ENCODE results near the gene SYPL1. TPM values are rescaled to one million over a fixed set of nuclear protein-coding genes. Genes with fewer than 3 reads are reported as not detected.
A peak's percentile ranks its signal among the peaks of the same experiment; 100 is the strongest.

The SYPL1 gene
- total RNA-seq, 2 donors from 2014 or later = 68.5 to 89.1 TPM

GRCh38 chr7:106125417-106125816 lies 13.3 kb upstream of the SYPL1 start:
- Histone ChIP-seq H3K4me3 (no peak overlapping the region), H3K27me3 (no peaks in the 10 kb centered on the region), H3K4me1 (peaks cover 0 to 38% of the 10 kb centered on the region in 2 donors), H3K27ac (peak overlapping the region in 1 of 2 donors; percentile 48), H3K36me3 (no peaks in the 10 kb centered on the region), H3K9me3 (no peaks in the 10 kb centered on the region)
- TF ChIP-seq CTCF (IDR thresholded peaks at IDR 0.05) = no peak
- no peak for DNase-seq (ENCODE audit: low spot score)

GRCh38 chr7:106124186-106124585 lies 12.1 kb upstream of the SYPL1 start:
- no peak overlapping the region for H3K27ac ChIP-seq
- TF ChIP-seq CTCF (IDR thresholded peaks at IDR 0.05) = no peak
- no peaks in the 10 kb centered on the region for H3K36me3 ChIP-seq
- no peaks in the 10 kb centered on the region for H3K9me3 ChIP-seq
- peaks cover 0 to 39% of the 10 kb centered on the region in 2 donors for H3K4me1 ChIP-seq
- no peak for DNase-seq (ENCODE audit: low spot score)
- H3K4me3 ChIP-seq = no peak overlapping the region
- no peaks in the 10 kb centered on the region for H3K27me3 ChIP-seq

DNA sequence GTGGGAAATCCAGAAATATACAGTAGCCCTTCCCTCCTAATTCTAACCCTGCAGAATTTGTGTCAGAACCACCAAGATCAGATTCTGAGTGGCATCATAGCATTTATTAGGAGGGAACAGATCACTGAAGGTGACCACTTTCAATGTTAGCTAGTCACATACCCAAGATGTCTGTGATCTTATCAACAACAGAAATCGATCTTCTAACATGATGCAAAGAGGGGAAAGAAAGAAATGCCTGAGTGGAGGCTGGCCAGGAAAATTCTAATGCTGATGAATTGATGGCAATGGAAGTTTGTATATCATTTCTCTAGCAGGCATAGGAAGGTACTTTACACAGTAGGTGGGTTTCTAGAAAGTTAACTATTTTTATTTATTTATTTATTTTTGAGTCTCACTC lies 10.6 kb upstream of the SYPL1 start:
- Histone ChIP-seq H3K27me3 (no peaks in the 10 kb centered on the region), H3K27ac (no peak overlapping the region), H3K4me3 (no peak overlapping the region), H3K4me1 (peaks cover 0 to 35% of the 10 kb centered on the region in 2 donors), H3K9me3 (no peaks in the 10 kb centered on the region), H3K36me3 (no peaks in the 10 kb centered on the region)
- DNase-seq (ENCODE audit: low spot score) = no peak
- TF ChIP-seq CTCF (IDR thresholded peaks at IDR 0.05) = no peak

GRCh38 chr7:106121189-106121810 lies 9.2 kb upstream of the SYPL1 start:
- no peaks in the 10 kb centered on the region for H3K36me3 ChIP-seq
- TF ChIP-seq CTCF (IDR thresholded peaks at IDR 0.05) = no peak
- H3K27me3 ChIP-seq = no peaks in the 10 kb centered on the region
- H3K9me3 ChIP-seq = no peaks in the 10 kb centered on the region
- H3K27ac ChIP-seq = peak overlapping the region; percentile 36 to 75
- H3K4me3 ChIP-seq = no peak overlapping the region
- peaks cover 0 to 39% of the 10 kb centered on the region in 2 donors for H3K4me1 ChIP-seq
- DNase-seq (ENCODE audit: low spot score) = no peak

- H3K4me1 ChIP-seq = peaks cover 0 to 42% of the 10 kb centered on the region in 2 donors
These were observed 8.4 kb upstream of the SYPL1 start for GRCh38 chr7:106120500-106120899.

More at GRCh38 chr7:106120500-106120899, 8.4 kb upstream of the SYPL1 start:
- Histone ChIP-seq H3K36me3 (no peaks in the 10 kb centered on the region), H3K9me3 (no peaks in the 10 kb centered on the region), H3K27ac (peak overlapping the region; percentile 61 to 75), H3K27me3 (no peaks in the 10 kb centered on the region), H3K4me3 (no peak overlapping the region)
- TF ChIP-seq CTCF (IDR thresholded peaks at IDR 0.05) = no peak
- no peak for DNase-seq (ENCODE audit: low spot score)

Data from right atrium auricular region (tissue), 2 donors.